IPS DF 4.7 (cell line): ENCODE results near the gene PPP2R2C.

Experiments used
- DNase-seq: peaks from one replicate; pipeline ENCODE4 v3.0.0-alpha.2; 2013; ENCODE audit warnings: low spot score; ENCODE audit errors: extremely low read depth

The PPP2R2C gene

GRCh38 chr4:6449746-6450369 is 22.6 kb downstream of the PPP2R2C start:
- no peak for DNase-seq

GRCh38 chr4:6449335-6449734 is 23.1 kb downstream of the PPP2R2C start:
- no peak for DNase-seq

DNA sequence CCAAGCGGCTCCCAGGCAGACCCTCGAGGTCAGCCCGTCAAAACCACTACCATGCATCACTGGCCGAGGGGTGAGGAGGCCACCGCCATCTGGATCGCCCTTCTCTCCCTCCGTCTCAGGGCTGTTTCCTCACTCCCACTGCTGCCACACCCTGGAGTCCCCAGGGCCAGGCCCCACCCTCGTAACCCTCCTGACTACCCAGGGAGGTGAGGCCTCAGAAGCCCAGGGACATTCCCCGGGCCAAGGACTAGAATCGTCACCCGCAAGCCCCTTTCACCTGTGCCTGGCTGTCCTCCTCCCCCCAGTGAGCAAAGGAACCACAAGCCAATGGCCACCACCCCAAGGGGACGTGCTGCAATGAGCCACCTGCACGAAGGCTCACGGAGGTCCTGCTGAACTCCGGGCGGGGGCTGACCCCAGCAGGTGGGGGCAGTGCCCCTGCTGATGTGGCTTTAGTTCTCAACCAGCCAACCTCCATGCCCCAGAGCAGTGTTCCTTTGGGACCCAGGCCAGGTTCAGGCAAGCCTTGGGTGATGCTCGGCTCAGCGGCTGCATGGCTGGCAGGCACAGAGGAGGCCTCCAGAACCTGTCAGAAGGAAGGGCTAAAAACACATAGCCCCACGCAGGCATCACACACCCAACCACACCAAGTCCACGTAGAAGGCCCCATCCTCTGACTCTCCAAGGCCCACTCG is 23.8 kb downstream of the PPP2R2C start:
- no peak for DNase-seq

- DNase-seq: no peak
These were observed 24.7 kb downstream of the PPP2R2C start for GRCh38 chr4:6447672-6448171.

GRCh38 chr4:6446538-6447451 is 25.6 kb downstream of the PPP2R2C start:
- DNase-seq: no peak

- no peak for DNase-seq
These were observed 26.3 kb downstream of the PPP2R2C start for GRCh38 chr4:6446130-6446482.

- no peak for DNase-seq
These were observed 26.8 kb downstream of the PPP2R2C start for GRCh38 chr4:6445403-6446129.

DNA sequence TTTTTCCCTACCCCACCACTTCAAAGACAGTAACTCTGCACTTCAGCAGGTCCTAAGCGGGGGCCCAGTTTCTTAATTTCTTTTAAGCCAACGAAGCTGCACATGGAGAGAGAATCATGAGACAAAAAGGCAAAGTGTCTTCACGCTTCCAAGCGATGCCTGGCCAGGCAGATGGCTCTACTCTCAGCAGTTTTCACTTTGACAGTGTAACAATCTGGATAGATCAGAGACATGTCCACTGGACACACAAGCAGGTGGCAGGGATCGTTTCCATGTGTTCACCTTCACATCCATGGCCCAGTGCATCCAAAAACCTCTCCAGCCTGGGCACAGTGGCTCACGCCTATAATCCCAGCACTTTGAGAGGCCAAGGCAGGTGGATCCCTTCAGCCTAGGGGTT is 27.8 kb downstream of the PPP2R2C start:
- no peak for DNase-seq

DNA sequence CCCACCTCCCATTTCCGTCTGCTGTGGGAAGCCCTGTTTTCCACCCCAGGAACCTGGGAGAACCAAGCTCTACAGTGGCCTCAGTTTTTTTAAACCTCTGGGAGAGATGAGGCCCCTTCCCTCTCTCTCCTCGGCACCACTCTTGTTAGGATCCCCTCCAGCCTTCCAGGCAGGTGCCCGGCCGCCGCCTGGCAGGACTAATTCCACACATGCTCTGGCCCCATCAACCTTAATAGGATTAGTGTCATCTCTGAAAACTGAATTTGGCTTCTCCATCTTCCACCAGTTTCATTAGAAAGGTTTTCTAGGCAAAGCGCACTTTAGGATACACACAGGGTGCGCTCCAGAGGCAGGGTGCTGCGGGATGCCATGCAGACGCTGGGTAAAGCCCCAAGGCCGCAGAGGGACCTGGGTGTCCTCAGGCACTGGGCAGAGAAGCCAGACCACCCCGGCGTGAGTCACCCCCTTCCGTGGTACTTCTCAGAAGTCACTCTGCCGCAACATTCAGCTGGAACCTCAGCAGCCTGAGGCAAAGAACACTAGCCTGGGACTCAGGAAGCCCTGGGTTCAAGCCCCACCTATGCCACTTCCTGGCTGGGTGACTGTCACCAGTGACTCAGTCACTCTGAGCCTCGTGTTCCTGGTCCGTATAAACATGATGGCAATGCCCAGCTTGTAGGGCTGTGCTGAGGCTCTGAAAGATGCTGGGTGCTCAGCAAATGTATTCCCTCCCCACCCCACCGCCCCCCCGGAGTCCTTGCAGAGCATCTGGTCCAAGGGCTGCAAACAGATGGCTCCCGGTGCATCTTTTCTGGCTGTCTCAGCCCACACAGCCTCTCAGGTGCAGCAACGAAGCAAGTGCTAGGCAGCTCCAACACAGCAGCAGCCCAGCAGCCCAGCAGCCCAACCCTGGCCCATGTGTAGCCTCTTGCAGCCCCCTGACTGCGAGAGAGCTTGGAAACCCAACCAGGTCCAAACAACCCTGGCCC is 29.1 kb downstream of the PPP2R2C start:
- no peak for DNase-seq

DNA sequence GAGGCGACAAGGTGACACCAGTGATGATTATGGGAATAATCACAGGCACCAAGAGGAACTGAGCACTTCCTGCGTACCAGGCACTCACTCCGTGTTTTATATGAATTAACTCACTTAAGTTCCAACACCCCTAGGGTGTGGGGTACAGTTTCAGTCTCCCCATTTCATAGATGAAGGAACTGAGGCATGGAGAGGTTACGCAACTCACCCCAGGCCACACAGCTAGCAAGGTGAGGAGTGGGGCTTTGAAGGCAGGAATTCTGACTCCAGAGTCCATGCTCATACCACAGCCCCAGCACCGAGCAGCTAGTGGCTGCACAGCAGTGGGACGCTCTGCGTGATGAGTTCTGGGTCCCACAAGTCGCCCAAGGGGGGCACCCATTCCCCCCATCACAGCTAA is 29.9 kb downstream of the PPP2R2C start:
- no peak for DNase-seq

GRCh38 chr4:6441758-6442157 is 30.7 kb downstream of the PPP2R2C start:
- no peak for DNase-seq

DNA sequence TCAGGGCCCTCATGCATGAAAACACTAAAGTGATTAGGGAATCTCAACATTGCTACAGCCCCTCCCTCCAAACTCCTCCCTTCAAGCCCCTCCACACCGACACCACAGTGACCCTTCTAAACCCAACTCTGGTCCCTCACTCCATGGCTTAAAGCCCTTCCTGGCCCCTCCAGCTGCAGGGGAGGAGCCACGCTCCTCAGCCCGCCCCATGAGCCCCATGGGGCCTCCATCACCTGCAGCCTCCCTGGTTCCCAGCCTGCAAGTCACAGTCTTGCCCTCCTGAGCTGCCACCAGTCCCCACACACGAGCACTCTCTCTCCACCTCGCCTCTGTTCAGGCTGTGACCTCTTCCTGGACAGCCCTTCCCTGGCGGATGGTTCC is 31.2 kb downstream of the PPP2R2C start:
- DNase-seq: no peak

GRCh38 chr4:6440506-6441201 is 31.8 kb downstream of the PPP2R2C start:
- DNase-seq: no peak

GRCh38 chr4:6439120-6439762 is 33.2 kb downstream of the PPP2R2C start:
- no peak for DNase-seq

DNA sequence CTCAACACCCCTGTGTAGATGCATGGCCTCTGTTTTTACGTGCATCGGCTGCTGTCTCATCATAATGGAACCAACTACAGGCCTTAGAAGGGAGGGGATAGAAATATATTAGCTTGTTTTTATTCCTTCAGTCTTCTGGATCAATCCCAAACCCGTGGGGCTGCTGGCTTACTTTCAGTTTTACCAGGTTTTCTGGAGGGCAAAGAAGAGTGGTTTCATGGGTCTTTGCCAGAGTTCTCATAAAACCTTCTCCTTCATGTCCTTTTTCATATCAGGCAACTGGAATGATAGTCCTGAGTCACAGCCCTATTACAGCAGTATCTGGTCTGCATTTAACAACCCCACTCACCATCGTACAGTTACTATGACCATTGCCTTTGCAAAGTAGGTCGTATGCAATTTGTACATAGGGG is 34.6 kb downstream of the PPP2R2C start:
- DNase-seq: no peak

DNA sequence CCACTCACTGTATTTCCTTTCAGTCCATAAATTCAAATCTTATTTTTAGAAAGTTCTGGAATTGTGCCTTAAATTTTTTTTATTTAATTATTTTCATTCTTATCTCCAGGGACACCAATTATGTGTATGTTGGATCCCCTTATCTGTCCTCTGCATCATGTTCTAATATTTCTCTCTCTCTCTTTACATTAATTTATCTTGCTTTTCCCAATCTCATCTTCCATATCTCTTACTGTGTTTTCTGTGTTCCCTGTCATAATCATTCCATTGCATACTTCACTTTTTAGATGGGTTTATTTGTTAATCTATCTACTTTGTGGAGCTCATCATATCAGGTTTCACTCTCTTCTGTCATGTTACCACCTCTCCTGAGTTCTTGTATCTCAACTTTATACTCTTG is 37.4 kb downstream of the PPP2R2C start:
- no peak for DNase-seq

DNA sequence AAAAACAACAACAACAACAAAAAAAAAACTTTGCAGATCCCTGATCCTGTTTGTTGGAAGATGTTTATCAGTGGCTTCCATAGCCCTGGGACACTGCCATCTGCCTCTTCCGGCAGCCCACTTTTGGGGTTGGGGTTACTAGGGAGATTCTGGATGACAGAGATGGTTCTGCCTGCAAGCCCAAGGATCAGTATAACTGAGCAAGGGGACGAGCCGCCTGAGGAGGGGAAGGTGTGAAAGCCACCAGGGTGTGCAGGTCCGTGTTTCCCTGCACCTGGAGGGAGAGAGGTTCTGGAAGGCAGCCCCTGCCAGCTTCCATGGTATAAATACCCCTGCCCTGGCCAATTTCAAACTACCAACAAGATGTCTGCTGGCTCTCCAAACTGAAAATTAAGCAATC is 41.5 kb downstream of the PPP2R2C start:
- no peak for DNase-seq

DNA sequence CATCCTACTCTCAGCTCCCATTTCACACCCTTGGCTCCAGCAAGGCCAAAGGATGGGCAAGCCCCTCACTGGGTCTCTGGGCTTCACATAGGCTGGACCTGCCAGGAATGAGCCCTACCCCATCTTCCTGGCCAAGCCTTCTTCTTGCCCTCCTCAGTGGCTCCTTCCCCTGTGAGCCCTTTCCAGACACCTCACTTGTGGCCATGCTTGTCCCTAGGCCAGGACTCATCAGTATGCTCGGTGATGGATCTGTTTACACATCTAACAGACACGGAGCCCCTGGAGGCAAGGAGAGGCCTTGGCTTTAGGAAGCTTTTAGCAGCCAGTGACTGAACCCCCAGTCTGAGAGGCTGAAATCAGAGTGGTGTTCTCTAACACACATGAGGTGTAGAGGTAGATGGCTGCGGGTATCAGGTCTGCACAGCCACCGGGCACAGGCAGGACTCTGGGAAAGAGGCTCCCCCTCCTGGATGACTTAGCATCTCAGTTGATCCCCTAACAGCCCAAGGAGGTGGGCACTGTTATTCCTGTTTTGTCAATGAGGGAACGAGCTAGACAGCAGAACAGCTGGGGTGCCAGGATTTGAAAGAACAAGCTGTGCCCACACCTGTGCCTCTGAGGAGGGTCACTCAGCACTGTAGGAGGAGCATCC is 44.8 kb downstream of the PPP2R2C start:
- DNase-seq: no peak
